ENCODE data around the gene RIC3. TPM values are rescaled to one million over a fixed set of nuclear protein-coding genes. Genes with fewer than 3 reads are reported as not detected.

Gene RIC3
- total and polyA plus RNA-seq, 2 of the 8 experiments (the other 6 are each of a cell fraction or from before 2014, with no cell fraction given), result 6.4 to 15.5 TPM

DNA sequence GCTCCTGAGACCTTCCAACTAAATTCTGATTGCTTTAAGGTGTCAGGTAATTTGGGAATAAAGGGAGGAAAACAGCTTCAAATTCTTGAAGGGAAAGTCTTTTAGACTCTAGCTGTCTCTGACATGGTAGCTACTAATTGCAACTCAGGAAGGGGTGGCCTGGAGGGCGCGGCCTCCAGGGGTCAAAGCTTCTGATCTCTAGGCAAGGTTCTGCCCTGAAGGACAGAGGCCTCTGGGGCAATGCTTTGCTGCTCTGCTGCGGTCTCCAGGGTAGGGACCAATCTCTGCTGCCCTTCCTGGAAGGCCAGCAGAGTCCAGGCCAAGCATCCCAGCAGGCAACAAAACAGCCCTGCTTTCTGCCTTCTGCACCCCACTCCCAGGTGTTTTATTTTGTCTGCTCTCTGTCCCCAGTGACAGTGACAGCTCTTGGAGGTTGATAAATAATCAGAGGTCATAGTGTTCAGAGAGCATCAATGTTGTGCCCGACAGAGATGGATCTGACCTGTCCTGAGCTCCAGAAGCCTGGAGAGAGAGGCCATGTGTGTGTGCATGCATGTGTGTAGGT, 89.6 kb downstream of the RIC3 start:
- H3K23me2 ChIP-seq (ENCODE audit: low read depth, low read length), result peaks cover 10% of the 10 kb centered on the region; the same call in 1 of the 2 replicates
- H2BK120ac ChIP-seq (replicated peaks; ENCODE audit: low read depth, low read length), result no peak overlapping the region
- H3K4me1 ChIP-seq (replicated peaks in 1 of 4; ENCODE audit: control insufficient read depth in 3 of 4, insufficient read depth in 4 of 4, low read length in 3 of 4), result peaks cover 5 to 30% (median 21%) of the 10 kb centered on the region in 4 experiments
- peak overlapping the region; percentile 36; the same call in 1 of the 2 replicates for H2BK15ac ChIP-seq (ENCODE audit: low read length)
- H3K14ac ChIP-seq (ENCODE audit: insufficient read length), result no peak overlapping the region
- ChIA-PET POLR2A (ENCODE audit: partially characterized antibody) (interaction anchor here (1.0 kb wide), 1 partner anchor 88 kb away, joined by 3 read pairs; no protein-coding TSS in a partner anchor), CTCF (ENCODE audit: partially characterized antibody) (interaction anchor here (0.6 to 30.2 kb wide), 11 partner anchors 8 to 175 kb away, joined by 3 to 1283 read pairs (median 13); no protein-coding TSS in a partner anchor)
- H2BK20ac ChIP-seq (ENCODE audit: low read length), result no peak overlapping the region
- H3K56ac ChIP-seq (replicated peaks; ENCODE audit: insufficient read length, low read depth, low read length), result no peak overlapping the region
- H2AFZ ChIP-seq (ENCODE audit: low read length), result no peak overlapping the region
- H3K79me1 ChIP-seq (ENCODE audit: low read depth, low read length), result peaks cover 12% of the 10 kb centered on the region; the same call in 1 of the 2 replicates
- no peak overlapping the region for H3K27ac ChIP-seq (ENCODE audit: low read depth, low read length)
- H3K4ac ChIP-seq (replicated peaks; ENCODE audit: insufficient read length, low read depth, low read length), result peak overlapping the region; percentile 48
- H3K36me3 ChIP-seq (ENCODE audit: control insufficient read depth in 2 of 4, insufficient read depth in 4 of 4, low read length in 3 of 4), result no peaks in the 10 kb centered on the region
- H3K4me2 ChIP-seq (ENCODE audit: insufficient read depth in 1 of 2, low read depth in 2 of 2, low read length in 2 of 2), result no peak overlapping the region
- DNase-seq (ENCODE audit: low read depth in 1 of 2, low spot score in 2 of 2), result no peak
- no peak overlapping the region for H2AK5ac ChIP-seq (ENCODE audit: low read depth, low read length)
- 84% methylated on average over 4 of the region's 4 CpGs; no CpG with 5 or more reads in 1 of the 2 experiments for WGBS, 2 experiments (ENCODE audit: extremely low coverage in 1 of 2, insufficient coverage in 1 of 2, insufficient read length in 1 of 2, insufficient replicate concordance in 2 of 2, low coverage in 1 of 2, low lambda C conversion rate in 2 of 2, missing lambda C conversion rate in 1 of 2)
- no peak overlapping the region for H3K9ac ChIP-seq (replicated peaks in 1 of 4; ENCODE audit: extremely low read depth in 1 of 4, low read depth in 3 of 4, low read length in 3 of 4)
- FAIRE-seq, result no peak
- no peak overlapping the region for H3K23ac ChIP-seq (ENCODE audit: insufficient read length)
- H2BK5ac ChIP-seq (ENCODE audit: low read depth, low read length), result no peak overlapping the region
- H2BK12ac ChIP-seq (ENCODE audit: low read depth, low read length), result no peak overlapping the region
- no peak overlapping the region for H4K8ac ChIP-seq (ENCODE audit: extremely low read depth, insufficient read depth, low read length)
- H4K5ac ChIP-seq (ENCODE audit: insufficient read length, low read depth, low read length), result no peak overlapping the region
- H4K91ac ChIP-seq (replicated peaks; ENCODE audit: insufficient read length, low read length), result no peak overlapping the region
- no peak overlapping the region for H3K4me3 ChIP-seq (ENCODE audit: extremely low read depth in 1 of 4, insufficient read depth in 2 of 4, low read depth in 3 of 4, low read length in 4 of 4)
- peaks cover 0 to 18% (median 13%) of the 10 kb centered on the region in 4 experiments; a peak in 5 of 7 replicates for H3K27me3 ChIP-seq (replicated peaks in 1 of 4; ENCODE audit: control insufficient read depth in 3 of 4, extremely low read depth in 1 of 4, insufficient read depth in 3 of 4, low read length in 3 of 4)
- H3K9me3 ChIP-seq (ENCODE audit: insufficient read depth in 2 of 2, low read depth in 1 of 2, low read length in 1 of 2), result no peaks in the 10 kb centered on the region
- no peak overlapping the region for H3K18ac ChIP-seq (ENCODE audit: extremely low read depth, low read length)
- no peaks in the 10 kb centered on the region; a peak in 1 of 4 replicates for H3K79me2 ChIP-seq (ENCODE audit: control insufficient read depth in 1 of 2, insufficient read depth in 2 of 2, low read length in 2 of 2)
- peaks cover 0 to 13% of the 10 kb centered on the region in 2 experiments for H4K20me1 ChIP-seq (replicated peaks in 1 of 2; ENCODE audit: control insufficient read depth in 1 of 2, insufficient read depth in 2 of 2, low read length in 2 of 2)
- TF ChIP-seq ASH2L (IDR thresholded peaks at IDR 0.05; ENCODE audit: low read length) (no peak), JUN (IDR thresholded peaks at IDR 0.05; ENCODE audit: low read depth, low read length) (no peak), SRF (IDR thresholded peaks at IDR 0.05; ENCODE audit: low read depth, low read length) (no peak), CHD2 (IDR thresholded peaks at IDR 0.05; ENCODE audit: low read length) (no peak), HDAC6 (IDR thresholded peaks at IDR 0.05; ENCODE audit: low read depth, low read length) (no peak), RAD21 (IDR thresholded peaks at IDR 0.05 in 1 of 2, conservative IDR thresholded peaks at IDR 0.05 in 1 of 2; ENCODE audit: low read depth in 2 of 2, low read length in 2 of 2) (no peak), RXRA (IDR thresholded peaks at IDR 0.05; ENCODE audit: insufficient read depth, low read depth, low read length) (no peak), E2F6 (IDR thresholded peaks at IDR 0.05) (no peak), JUND (IDR thresholded peaks at IDR 0.05; ENCODE audit: low read length) (no peak), TAF7 (optimal IDR thresholded peaks at IDR 0.05; ENCODE audit: borderline replicate concordance, low read depth, low read length) (no peak), SAP30 (IDR thresholded peaks at IDR 0.05; ENCODE audit: insufficient read depth, insufficient replicate concordance, low read length) (no peak), POU5F1 (IDR thresholded peaks at IDR 0.05; ENCODE audit: low read depth, low read length) (no peak), CREB1 (IDR thresholded peaks at IDR 0.05) (no peak)
